Activated CD8-positive, alpha-beta T cell treated with anti-CD3 and anti-CD28 coated beads for 36 hours (primary cell): ENCODE results near the gene CALCB. TPM values are rescaled to one million over a fixed set of nuclear protein-coding genes. Genes with fewer than 3 reads are reported as not detected.
A peak's percentile ranks its signal among the peaks of the same experiment; 100 is the strongest.
"Not testable (repeated sequence)": the region's sequence is repeated elsewhere in the genome, so short reads cannot be mapped to it uniquely, and the experiment has no call there.

ENCODE experiments used
- ATAC-seq: fragments of 200-7000 bp; cut with Tn5 transposase; one replicate; pipeline ENCODE4 v1.10.0; 2021; ENCODE audit warnings: mild to moderate bottlenecking, moderate library complexity
- CTCF ChIA-PET: fragments of 350-600 bp; sonication (Branson Sonifier 250); formaldehyde crosslinking; loops from one replicate; lab custom pipeline; 2021; ENCODE audit warnings: antibody characterized with exemption; lab: Charles Lee
- POLR2A ChIA-PET: fragments of 350-600 bp; sonication (Branson Sonifier 250); formaldehyde crosslinking; loops from one replicate; lab custom pipeline; 2021; ENCODE audit warnings: antibody characterized with exemption; lab: Charles Lee
- DNase-seq: peaks from one replicate; pipeline ENCODE4 v3.0.0-alpha.2; 2020
- H3K27ac Mint-ChIP-seq: one replicate; pipeline ENCODE4 v1.8.0; 2021; ENCODE audit warnings: mild to moderate bottlenecking, mixed read lengths
- H3K27me3 Mint-ChIP-seq: one replicate; pipeline ENCODE4 v1.8.0; 2021; ENCODE audit warnings: mixed read lengths
- H3K36me3 Mint-ChIP-seq: one replicate; pipeline ENCODE4 v1.8.0; 2021; ENCODE audit warnings: low read depth, mixed read lengths
- H3K4me1 Mint-ChIP-seq: one replicate; pipeline ENCODE4 v1.8.0; 2021; ENCODE audit warnings: low read depth, mixed read lengths
- H3K4me3 Mint-ChIP-seq: one replicate; pipeline ENCODE4 v1.8.0; 2021; ENCODE audit warnings: mild to moderate bottlenecking, moderate library complexity, mixed read lengths
- H3K9me3 Mint-ChIP-seq: one replicate; pipeline ENCODE4 v1.8.0; 2021; ENCODE audit warnings: mixed read lengths
- intact Hi-C: fragments of 100-400 bp; cut with micrococcal nuclease; formaldehyde crosslinking; loops from one replicate; pipeline ENCODE4 v1.10.0; 2022
- total RNA-seq, 2 experiments: library from RNA; stranded (reverse); gene quantifications; one replicate each; pipeline ENCODE4 v1.2.3, GENCODE V29; 2021
- TF ChIP-seq, protein P1 (sequence below): fragments of 200-600 bp; IDR thresholded peaks from one replicate; pipeline ENCODE4 v1.8.0; 2022; ENCODE audit warnings: antibody characterized with exemption, mild to moderate bottlenecking

Gene CALCB, protein sequence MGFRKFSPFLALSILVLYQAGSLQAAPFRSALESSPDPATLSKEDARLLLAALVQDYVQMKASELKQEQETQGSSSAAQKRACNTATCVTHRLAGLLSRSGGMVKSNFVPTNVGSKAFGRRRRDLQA
- total RNA-seq: 1 to 10 TPM; 3.9 to 4.7 TPM

DNA sequence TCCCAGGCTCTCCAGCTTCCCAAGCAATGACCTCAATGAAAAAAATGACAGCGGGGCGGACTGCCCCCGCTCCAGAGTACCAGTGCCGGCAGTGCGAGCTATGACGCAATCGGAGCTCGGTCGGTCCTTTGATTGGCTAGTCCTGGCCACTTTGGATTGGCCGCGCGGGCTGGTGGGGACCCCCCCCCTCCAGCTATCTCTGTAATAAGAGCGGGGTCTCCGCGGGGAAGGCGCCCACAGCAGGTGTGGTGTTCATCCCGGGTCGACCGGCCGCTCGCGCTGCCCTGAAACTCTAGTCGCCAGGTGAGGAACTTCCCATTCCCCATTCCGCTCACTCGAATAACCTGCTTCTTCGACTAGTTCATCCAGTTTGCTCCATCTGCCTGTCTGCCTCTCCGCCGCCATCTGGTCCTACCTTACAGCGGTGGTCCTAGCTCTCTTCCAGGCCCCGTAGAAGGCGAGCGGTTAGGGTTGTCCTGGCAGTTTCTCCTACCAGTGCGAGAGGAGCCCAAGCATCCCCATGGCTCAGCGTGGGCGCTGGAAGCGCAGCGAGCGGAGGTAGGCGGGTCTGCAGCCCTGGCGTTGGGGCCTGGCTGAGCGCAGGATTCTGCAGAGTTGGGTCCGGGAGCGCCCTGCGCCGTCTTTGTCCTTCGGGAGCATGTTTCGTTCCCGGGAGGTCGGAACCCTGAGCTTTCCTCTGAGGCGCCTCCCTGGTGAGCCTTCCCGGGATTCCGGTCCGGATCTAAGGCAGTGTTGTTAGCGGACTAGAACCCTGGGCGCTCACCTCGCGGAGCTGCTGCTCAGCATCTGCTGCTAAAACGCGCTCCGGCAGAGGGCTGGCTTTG lies at the start of gene CALCB:
Gene CALCB (plus strand): TSS at position 233 of the 845 bp plus-strand sequence. CDS start 1,126 bp downstream, outside the sequence.
- Mint-ChIP-seq H3K27ac (peak within 1 kb of the TSS; percentile 83), H3K36me3 (no peaks in the 10 kb centered on the region), H3K4me3 (peak within 1 kb of the TSS; percentile 80), H3K27me3 (peaks cover 14% of the 10 kb centered on the region), H3K4me1 (peaks cover 14% of the 10 kb centered on the region), H3K9me3 (peaks cover 8% of the 10 kb centered on the region)
- DNase-seq (peak; percentile 51), ATAC-seq (no peak)
- intact Hi-C loops: loop anchor here (2.0 to 10.0 kb wide), 2 partner anchors 69 to 103 kb away; no protein-coding TSS in a partner anchor
- CTCF ChIA-PET: interaction anchor here (0.8 to 7.4 kb wide), 28 partner anchors 8 to 284 kb away, joined by 3 to 171 read pairs (median 7); partner anchors contain the start of gene CALCA
- TF ChIP-seq, protein P1, sequence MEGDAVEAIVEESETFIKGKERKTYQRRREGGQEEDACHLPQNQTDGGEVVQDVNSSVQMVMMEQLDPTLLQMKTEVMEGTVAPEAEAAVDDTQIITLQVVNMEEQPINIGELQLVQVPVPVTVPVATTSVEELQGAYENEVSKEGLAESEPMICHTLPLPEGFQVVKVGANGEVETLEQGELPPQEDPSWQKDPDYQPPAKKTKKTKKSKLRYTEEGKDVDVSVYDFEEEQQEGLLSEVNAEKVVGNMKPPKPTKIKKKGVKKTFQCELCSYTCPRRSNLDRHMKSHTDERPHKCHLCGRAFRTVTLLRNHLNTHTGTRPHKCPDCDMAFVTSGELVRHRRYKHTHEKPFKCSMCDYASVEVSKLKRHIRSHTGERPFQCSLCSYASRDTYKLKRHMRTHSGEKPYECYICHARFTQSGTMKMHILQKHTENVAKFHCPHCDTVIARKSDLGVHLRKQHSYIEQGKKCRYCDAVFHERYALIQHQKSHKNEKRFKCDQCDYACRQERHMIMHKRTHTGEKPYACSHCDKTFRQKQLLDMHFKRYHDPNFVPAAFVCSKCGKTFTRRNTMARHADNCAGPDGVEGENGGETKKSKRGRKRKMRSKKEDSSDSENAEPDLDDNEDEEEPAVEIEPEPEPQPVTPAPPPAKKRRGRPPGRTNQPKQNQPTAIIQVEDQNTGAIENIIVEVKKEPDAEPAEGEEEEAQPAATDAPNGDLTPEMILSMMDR: no peak
- POLR2A ChIA-PET: interaction anchor here (0.9 to 1.4 kb wide), 4 partner anchors 99 to 168 kb away, joined by 3 to 4 read pairs (median 3); no protein-coding TSS in a partner anchor

DNA sequence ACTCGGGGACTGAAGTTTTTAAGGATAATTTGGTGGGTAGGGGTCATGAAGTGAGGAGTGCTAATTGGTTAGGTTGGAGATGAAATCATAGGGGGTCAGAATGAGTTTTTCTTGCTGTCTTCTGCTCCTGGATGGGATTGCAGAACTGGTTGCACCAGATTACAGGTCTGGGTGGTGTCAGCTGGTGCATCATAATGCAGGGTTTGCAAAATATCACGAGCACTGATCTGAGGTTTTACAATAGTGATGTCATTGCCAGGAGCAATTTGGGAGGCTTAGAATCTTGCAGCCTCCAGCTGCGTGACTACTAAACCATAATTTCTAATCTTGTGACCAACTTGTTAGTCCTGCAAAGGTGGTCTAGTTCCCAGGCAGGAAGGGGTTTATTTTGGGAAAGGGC lies 46.4 kb upstream of the CALCB start:
- H3K27ac Mint-ChIP-seq: no peak overlapping the region
- H3K4me3 Mint-ChIP-seq: no peak overlapping the region
- intact Hi-C loops: loop anchor here (10.0 kb wide), 1 partner anchor 678 kb away; no protein-coding TSS in a partner anchor
- no peaks in the 10 kb centered on the region for H3K9me3 Mint-ChIP-seq
- H3K27me3 Mint-ChIP-seq: peaks cover 5% of the 10 kb centered on the region
- ATAC-seq (no peak), DNase-seq (no peak)
- no peaks in the 10 kb centered on the region for H3K36me3 Mint-ChIP-seq
- H3K4me1 Mint-ChIP-seq: peaks cover 2% of the 10 kb centered on the region
- TF ChIP-seq, protein P1: no peak
- CTCF ChIA-PET: interaction anchor here (0.8 to 1.2 kb wide), 2 partner anchors 49 to 74 kb away, joined by 3 to 4 read pairs; no protein-coding TSS in a partner anchor
- POLR2A ChIA-PET: no interaction called here

DNA sequence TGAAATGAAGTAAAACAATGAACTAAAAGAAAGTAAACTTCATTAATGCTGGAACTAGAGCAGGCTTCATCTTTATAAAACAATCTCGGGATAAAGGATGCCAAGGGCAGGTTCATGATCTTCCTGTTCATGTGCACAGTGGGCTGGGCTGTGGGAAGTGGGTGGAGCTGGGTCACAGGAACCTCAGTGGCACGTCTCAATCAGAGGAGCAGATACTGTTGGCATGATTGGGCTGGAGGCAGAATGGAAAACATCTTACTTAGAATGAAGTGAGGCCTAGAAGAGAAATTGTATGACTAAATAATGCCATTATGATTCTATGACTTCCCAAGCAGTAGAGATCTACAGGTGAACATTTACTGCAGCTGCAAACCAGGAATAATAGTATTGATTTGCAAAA lies 45.4 kb upstream of the CALCB start:
- intact Hi-C loops: loop anchor here (10.0 kb wide), 1 partner anchor 677 kb away; no protein-coding TSS in a partner anchor
- H3K36me3 Mint-ChIP-seq: no peaks in the 10 kb centered on the region
- POLR2A ChIA-PET: no interaction called here
- ATAC-seq (peak; percentile 39), DNase-seq (no peak)
- peaks cover 5% of the 10 kb centered on the region for H3K27me3 Mint-ChIP-seq
- no peaks in the 10 kb centered on the region for H3K9me3 Mint-ChIP-seq
- H3K4me3 Mint-ChIP-seq: no peak overlapping the region
- CTCF ChIA-PET: interaction anchor here (1.4 kb wide), 2 partner anchors 47 to 58 kb away, joined by 3 read pairs; no protein-coding TSS in a partner anchor
- H3K4me1 Mint-ChIP-seq: peaks cover 2% of the 10 kb centered on the region
- H3K27ac Mint-ChIP-seq: no peak overlapping the region
- TF ChIP-seq, protein P1: no peak

DNA sequence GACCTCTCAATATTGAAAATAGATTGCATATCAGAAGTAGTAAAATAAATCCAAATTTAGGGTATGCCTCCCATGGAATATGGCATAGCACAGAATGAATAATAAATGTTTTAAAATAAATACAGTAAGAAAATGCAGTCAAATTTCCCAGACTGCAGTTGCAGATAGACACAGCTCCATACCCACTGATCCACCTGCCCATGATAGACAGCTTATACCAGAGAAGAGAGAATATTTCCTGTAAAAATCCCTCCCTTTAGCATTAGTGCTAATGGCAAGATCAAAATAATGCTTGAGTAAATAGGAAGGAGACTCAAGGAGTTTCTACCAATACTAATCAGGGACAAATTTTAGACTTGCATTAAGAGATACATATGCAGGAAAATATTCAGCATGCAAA lies 45.0 kb upstream of the CALCB start:
- POLR2A ChIA-PET: no interaction called here
- CTCF ChIA-PET: interaction anchor here (1.4 kb wide), 2 partner anchors 46 to 59 kb away, joined by 3 read pairs; no protein-coding TSS in a partner anchor
- ATAC-seq: no peak

DNA sequence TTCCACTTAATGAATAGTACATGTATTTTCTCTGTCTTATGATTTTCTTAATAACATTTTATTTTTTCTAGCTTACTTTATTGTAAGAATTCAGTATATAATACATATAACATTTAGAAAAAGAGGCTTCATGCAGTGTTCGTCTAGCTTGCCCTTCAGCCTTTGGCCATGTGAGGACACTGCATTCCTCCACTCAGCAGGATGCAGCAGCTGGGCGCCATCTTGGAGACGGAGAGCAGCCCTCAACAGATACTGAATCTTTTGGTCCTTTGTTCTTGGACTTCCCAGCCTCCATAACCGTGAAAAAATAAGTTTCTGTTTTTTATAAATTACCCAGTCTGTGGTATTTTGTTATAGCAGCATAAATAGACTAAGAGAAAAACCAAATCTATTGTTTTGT lies 41.4 kb upstream of the CALCB start:
- intact Hi-C loops, H3K4me1 Mint-ChIP-seq, H3K27me3 Mint-ChIP-seq, DNase-seq, H3K4me3 Mint-ChIP-seq, ATAC-seq, H3K36me3 Mint-ChIP-seq, POLR2A ChIA-PET, H3K27ac Mint-ChIP-seq, H3K9me3 Mint-ChIP-seq: not testable (repeated sequence)
- CTCF ChIA-PET: interaction anchor here (2.9 kb wide), 1 partner anchor 43 kb away, joined by 12 read pairs; no protein-coding TSS in a partner anchor

More for the DNA sequence above, 45.0 kb upstream of the CALCB start:
- Mint-ChIP-seq H3K27ac (no peak overlapping the region), H3K36me3 (no peaks in the 10 kb centered on the region), H3K27me3 (peaks cover 5% of the 10 kb centered on the region), H3K4me3 (no peak overlapping the region), H3K9me3 (no peaks in the 10 kb centered on the region), H3K4me1 (peaks cover 2% of the 10 kb centered on the region)
- TF ChIP-seq, protein P1: no peak
- no peak for DNase-seq
- intact Hi-C loops: loop anchor here (10.0 kb wide), 1 partner anchor 676 kb away; no protein-coding TSS in a partner anchor
